Measurements from ENCODE around the gene VCP.

GRCh38 chr9:35027374-35027773, 45.1 kb downstream of the VCP start:
- TF ChIP-seq POLR2AphosphoS5 (IDR thresholded peaks at IDR 0.05; ENCODE audit: borderline replicate concordance, low read depth, low read length) (no peak), EZH2 (IDR thresholded peaks at IDR 0.05) (no peak), FOXP2 (optimal IDR thresholded peaks at IDR 0.05; ENCODE audit: control extremely low read depth, extremely low read length, insufficient read depth) (no peak)
